Testis (tissue), 5 donors: Measurements from ENCODE around the gene MLN. TPM values are rescaled to one million over a fixed set of nuclear protein-coding genes. Genes with fewer than 3 reads are reported as not detected.

Source experiments
- DNase-seq: peaks from one replicate; pipeline ENCODE4 v3.0.0-alpha.2; 2019
- H3K27ac ChIP-seq, 2 donors: fragments of 200-600 bp; sonication (generic); one replicate each; pipeline ENCODE4 v1.5.1; 2019
- H3K27me3 ChIP-seq: fragments of 200-600 bp; sonication (generic); one replicate; pipeline ENCODE4 v1.5.1; 2019
- H3K36me3 ChIP-seq: fragments of 200-600 bp; sonication (generic); one replicate; pipeline ENCODE4 v1.5.1; 2017; ENCODE audit warnings: low read depth; ENCODE audit errors: missing control alignments
- H3K4me1 ChIP-seq: fragments of 200-600 bp; sonication (generic); one replicate; pipeline ENCODE4 v1.5.1; 2019
- H3K4me3 ChIP-seq, 2 donors: fragments of 200-600 bp; sonication (generic); one replicate each; pipeline ENCODE4 v1.5.1; 2017 to 2019
- H3K9me3 ChIP-seq: fragments of 200-600 bp; sonication (generic); one replicate; pipeline ENCODE4 v1.5.1; 2017
- CTCF ChIP-seq, 3 experiments: fragments of 450-650 bp in 2 of 3; fragments of 200-600 bp in 1 of 3; sonication (generic) in 1 of 3; IDR thresholded peaks; one replicate each; pipeline ENCODE4 v1.5.1; 2016 to 2019; ENCODE audit warnings: antibody characterized with exemption in 3 of 3, mild to moderate bottlenecking in 2 of 3, moderate library complexity in 1 of 3
- POLR2A ChIP-seq: fragments of 450-650 bp; IDR thresholded peaks from one replicate; pipeline ENCODE4 v1.6.1; 2017; ENCODE audit warnings: antibody characterized with exemption, mild to moderate bottlenecking, moderate library complexity
- WGBS, 2 donors: methylation state at CpG; one replicate each; pipeline ENCODE4 v1.1.5; 2018; 5-methylcytosine and 5-hydroxymethylcytosine counted together
- intact Hi-C: fragments of 100-400 bp; cut with DNase I; formaldehyde crosslinking; loops from one replicate; pipeline ENCODE4 v1.15.1; 2023; ENCODE audit warnings: low total_unique reads
- long read RNA-seq, 2 donors: transcript quantifications; one replicate each; lab custom pipeline, GENCODE V29; 2026
- polyA plus RNA-seq: library from polyadenylated mRNA; stranded (reverse); fragments of 350-450 nt; fragmentation: Illumina TruSeq; extraction: RNeasy Lipid Tissue Mini Kit (QIAGEN cat#74804); gene quantifications from one replicate; pipeline ENCODE4 v1.2.3, GENCODE V29; 2014; ENCODE audit warnings: low read depth, low replicate concordance; ENCODE audit not compliant: insufficient read depth
- total RNA-seq, 2 donors: library from RNA; depleted of rRNA; stranded (reverse); fragments of >200 nt; gene quantifications; one replicate each; pipeline ENCODE4 v1.2.3, GENCODE V29; 2016

MLN gene, protein sequence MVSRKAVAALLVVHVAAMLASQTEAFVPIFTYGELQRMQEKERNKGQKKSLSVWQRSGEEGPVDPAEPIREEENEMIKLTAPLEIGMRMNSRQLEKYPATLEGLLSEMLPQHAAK
- total RNA-seq (not detected), polyA plus RNA-seq (not detected)
- long read RNA-seq, donor 1: 0 reads
- long read RNA-seq, donor 2: 0 reads

DNA sequence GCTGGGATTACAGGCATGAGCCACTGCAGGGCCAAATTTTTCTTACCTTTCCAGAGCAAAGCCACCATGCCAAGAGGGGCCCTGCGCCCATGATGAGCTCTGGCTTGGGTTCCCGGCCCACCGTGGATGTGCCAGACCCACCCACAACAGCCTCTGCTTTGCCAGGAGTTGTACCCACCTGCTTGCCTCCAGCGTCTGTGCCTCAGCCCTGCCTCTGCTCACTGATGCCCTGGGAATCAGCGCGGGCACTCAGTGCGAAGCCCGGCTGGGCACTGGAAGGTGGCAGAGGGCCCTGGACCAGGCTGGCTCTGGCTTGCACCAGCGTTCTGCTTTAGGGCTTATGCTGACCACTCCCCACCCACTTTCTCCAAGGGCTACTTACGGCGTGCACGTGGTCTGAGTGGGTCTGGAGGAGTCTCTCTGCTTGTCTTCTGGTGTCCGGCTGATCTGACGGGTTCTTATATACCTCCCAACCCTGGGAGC is at the start of gene MLN:
Gene MLN (minus strand): TSS at position 433 of the 483 bp plus-strand sequence. CDS start 2,840 bp downstream, outside the sequence.
- intact Hi-C loops: no loop called here
- Histone ChIP-seq H3K27me3 (no peaks in the 10 kb centered on the region), H3K9me3 (no peaks in the 10 kb centered on the region), H3K4me1 (peaks cover 4% of the 10 kb centered on the region), H3K36me3 (no peaks in the 10 kb centered on the region), H3K4me3 (no peak within 1 kb of the TSS), H3K27ac (no peak within 1 kb of the TSS)
- no peak for TF ChIP-seq CTCF (IDR thresholded peaks at IDR 0.05)
- TF ChIP-seq POLR2A: no peak
- DNase-seq: no peak
- WGBS, 2 donors: 79 to 91% methylated on average over 6 to 14 of the region's 14 CpGs

DNA sequence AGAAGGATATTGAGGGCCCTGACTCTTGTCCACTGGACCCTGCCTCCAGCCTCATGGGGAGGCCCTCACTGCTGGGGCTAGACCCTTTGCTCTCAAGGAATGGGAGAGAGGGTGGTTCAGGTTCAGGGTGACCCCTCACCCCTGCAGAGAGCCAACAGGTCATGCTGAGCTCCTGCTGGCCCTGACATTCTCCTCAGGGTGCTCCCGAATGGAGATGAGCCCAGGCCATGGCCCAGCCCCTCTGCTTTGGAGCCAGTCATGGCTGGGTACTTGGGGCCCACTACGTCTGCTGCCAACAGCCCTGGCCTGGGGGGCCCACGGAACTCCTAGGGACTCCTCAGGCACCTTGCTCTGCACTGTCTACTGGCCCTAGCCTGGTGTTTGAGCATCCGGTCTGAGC is 49.2 kb upstream of the MLN start:
- TF ChIP-seq POLR2A (no peak), CTCF (IDR thresholded peaks at IDR 0.05) (no peak)
- no peaks in the 10 kb centered on the region for H3K27me3 ChIP-seq
- WGBS, 2 donors: 74 to 80% methylated on average over 4 of the region's 4 CpGs
- H3K36me3 ChIP-seq: no peaks in the 10 kb centered on the region
- H3K27ac ChIP-seq: no peak overlapping the region
- DNase-seq: no peak
- no peaks in the 10 kb centered on the region for H3K9me3 ChIP-seq
- no peaks in the 10 kb centered on the region for H3K4me1 ChIP-seq
- intact Hi-C loops: no loop called here
- no peak overlapping the region for H3K4me3 ChIP-seq

DNA sequence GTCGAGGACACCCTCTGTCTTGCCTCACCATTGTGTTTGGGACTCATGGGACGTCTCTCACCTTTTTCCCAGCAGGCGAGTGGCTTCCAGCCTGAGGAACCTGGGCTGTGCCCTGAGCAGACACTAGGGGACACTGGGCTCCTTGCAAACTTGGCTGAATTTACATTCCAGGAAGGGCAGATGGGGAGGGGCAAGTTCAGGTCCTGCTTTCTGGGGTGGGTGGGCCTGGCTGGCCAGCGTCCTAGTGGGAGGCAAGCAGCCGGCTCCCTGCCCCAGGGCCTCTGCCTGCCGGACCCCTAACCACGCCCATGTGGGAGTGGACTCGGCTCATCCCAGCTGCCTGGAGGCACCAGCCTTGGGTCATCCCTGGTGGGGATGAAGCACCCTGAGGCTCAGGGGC is 48.2 kb upstream of the MLN start:
- no peaks in the 10 kb centered on the region for H3K36me3 ChIP-seq
- no peaks in the 10 kb centered on the region for H3K4me1 ChIP-seq
- no peak for TF ChIP-seq POLR2A
- no peak for TF ChIP-seq CTCF (IDR thresholded peaks at IDR 0.05)
- no peaks in the 10 kb centered on the region for H3K9me3 ChIP-seq
- DNase-seq: peak; percentile 31
- H3K27me3 ChIP-seq: no peaks in the 10 kb centered on the region
- H3K27ac ChIP-seq: no peak overlapping the region
- H3K4me3 ChIP-seq: no peak overlapping the region
- 48 to 53% methylated on average over 3 to 8 of the region's 8 CpGs for WGBS, 2 donors
- intact Hi-C loops: no loop called here

DNA sequence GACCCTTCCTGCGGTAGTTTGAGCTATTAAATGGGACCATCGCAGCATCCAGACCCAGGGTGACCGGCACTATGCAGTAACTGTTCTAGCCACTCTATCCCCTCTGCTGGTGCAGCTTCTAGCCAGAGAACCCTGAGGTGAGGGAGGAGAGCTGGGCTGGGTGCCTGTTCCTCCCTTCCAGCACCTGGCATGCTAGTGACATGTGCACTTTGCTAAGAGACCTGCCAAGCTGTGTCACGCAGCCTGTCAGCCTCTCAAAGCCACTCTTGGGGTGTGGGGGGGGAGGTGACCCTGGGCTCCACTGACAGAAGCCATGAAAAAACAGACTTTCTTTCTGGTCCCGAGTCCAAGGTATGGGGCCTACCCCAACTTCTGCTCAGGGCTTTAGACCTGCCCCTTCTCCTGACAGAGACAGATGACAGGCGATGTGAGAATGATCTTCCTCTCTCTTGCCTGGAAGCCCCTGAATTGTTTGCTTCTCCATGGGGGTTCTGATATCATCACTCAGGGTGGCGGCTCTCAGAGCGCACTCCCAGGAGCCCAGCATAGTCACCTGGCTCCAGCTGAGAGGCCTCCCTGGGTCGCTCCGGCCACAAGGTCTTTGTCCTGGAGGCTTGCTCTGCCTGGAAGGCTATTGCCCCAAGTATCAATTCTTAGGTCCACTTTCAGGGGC is 47.2 kb upstream of the MLN start:
- Histone ChIP-seq H3K4me3 (no peak overlapping the region), H3K27me3 (no peaks in the 10 kb centered on the region), H3K9me3 (no peaks in the 10 kb centered on the region), H3K36me3 (no peaks in the 10 kb centered on the region), H3K4me1 (no peaks in the 10 kb centered on the region), H3K27ac (no peak overlapping the region)
- TF ChIP-seq CTCF (IDR thresholded peaks at IDR 0.05) (no peak), POLR2A (no peak)
- no peak for DNase-seq
- intact Hi-C loops: no loop called here
- 87 to 100% methylated on average over 1 to 10 of the region's 10 CpGs for WGBS, 2 donors
